ENCODE data around the gene RGL4.

RGL4 gene

GRCh38 chr22:23742505-23743264 lies 51.9 kb downstream of the RGL4 start:
- DNase-seq (ENCODE audit: low read depth in 2 of 2), result no peak

GRCh38 chr22:23743303-23743705 lies 52.5 kb downstream of the RGL4 start:
- no peak for DNase-seq (ENCODE audit: low read depth in 2 of 2)

GRCh38 chr22:23744001-23744400 lies 53.2 kb downstream of the RGL4 start:
- DNase-seq (ENCODE audit: low read depth in 2 of 2), result no peak

GRCh38 chr22:23744485-23744884 lies 53.7 kb downstream of the RGL4 start:
- no peak for DNase-seq (ENCODE audit: low read depth in 2 of 2)

- DNase-seq (ENCODE audit: low read depth in 2 of 2), result no peak
Observed at GRCh38 chr22:23745791-23746190, 55.0 kb downstream of the RGL4 start.
